ENCODE results near the gene CDKN1C.

The CDKN1C gene

GRCh38 chr11:2903672-2904011 is 18.1 kb upstream of the CDKN1C start:
- Histone ChIP-seq H3K36me3 (ENCODE audit: control insufficient read depth in 2 of 2, insufficient read depth in 2 of 2, low read length in 2 of 2) (no peaks in the 10 kb centered on the region), H3K9ac (ENCODE audit: low read length in 2 of 2) (no peak overlapping the region), H3K27me3 (ENCODE audit: control insufficient read depth in 1 of 2, insufficient read depth in 2 of 2, low read length in 2 of 2) (peaks cover 8 to 10% of the 10 kb centered on the region in 2 donors), H3K9me3 (ENCODE audit: control insufficient read depth in 2 of 2, low read length in 2 of 2) (peaks cover 0 to 7% of the 10 kb centered on the region in 2 donors), H3K4me3 (ENCODE audit: low read length in 2 of 2) (no peak overlapping the region), H3K4me1 (ENCODE audit: control insufficient read depth, insufficient read depth, low read length) (peaks cover 30% of the 10 kb centered on the region), H3K27ac (ENCODE audit: low read length) (no peak overlapping the region)

- H3K9ac ChIP-seq (ENCODE audit: low read length in 2 of 2) = no peak overlapping the region
- H3K27ac ChIP-seq (ENCODE audit: low read length) = no peak overlapping the region
- H3K4me3 ChIP-seq (ENCODE audit: low read length in 2 of 2) = peak overlapping the region; percentile 56 to 79
- peaks cover 5 to 8% of the 10 kb centered on the region in 2 donors for H3K27me3 ChIP-seq (ENCODE audit: control insufficient read depth in 1 of 2, insufficient read depth in 2 of 2, low read length in 2 of 2)
- H3K9me3 ChIP-seq (ENCODE audit: control insufficient read depth in 2 of 2, low read length in 2 of 2) = peaks cover 0 to 7% of the 10 kb centered on the region in 2 donors
- H3K36me3 ChIP-seq (ENCODE audit: control insufficient read depth in 2 of 2, insufficient read depth in 2 of 2, low read length in 2 of 2) = no peaks in the 10 kb centered on the region
- H3K4me1 ChIP-seq (ENCODE audit: control insufficient read depth, insufficient read depth, low read length) = peaks cover 31% of the 10 kb centered on the region
Measured at GRCh38 chr11:2902784-2903671, 17.5 kb upstream of the CDKN1C start.

- Histone ChIP-seq H3K36me3 (ENCODE audit: control insufficient read depth in 2 of 2, insufficient read depth in 2 of 2, low read length in 2 of 2) (no peaks in the 10 kb centered on the region), H3K4me1 (ENCODE audit: control insufficient read depth, insufficient read depth, low read length) (peaks cover 31% of the 10 kb centered on the region), H3K9me3 (ENCODE audit: control insufficient read depth in 2 of 2, low read length in 2 of 2) (peaks cover 0 to 4% of the 10 kb centered on the region in 2 donors), H3K4me3 (ENCODE audit: low read length in 2 of 2) (peak overlapping the region; percentile 56 to 79), H3K9ac (ENCODE audit: low read length in 2 of 2) (peak overlapping the region; percentile 50 to 64), H3K27me3 (ENCODE audit: control insufficient read depth in 1 of 2, insufficient read depth in 2 of 2, low read length in 2 of 2) (peaks cover 0 to 4% of the 10 kb centered on the region in 2 donors), H3K27ac (ENCODE audit: low read length) (no peak overlapping the region)
Measured at GRCh38 chr11:2901854-2902783, 16.5 kb upstream of the CDKN1C start.

DNA sequence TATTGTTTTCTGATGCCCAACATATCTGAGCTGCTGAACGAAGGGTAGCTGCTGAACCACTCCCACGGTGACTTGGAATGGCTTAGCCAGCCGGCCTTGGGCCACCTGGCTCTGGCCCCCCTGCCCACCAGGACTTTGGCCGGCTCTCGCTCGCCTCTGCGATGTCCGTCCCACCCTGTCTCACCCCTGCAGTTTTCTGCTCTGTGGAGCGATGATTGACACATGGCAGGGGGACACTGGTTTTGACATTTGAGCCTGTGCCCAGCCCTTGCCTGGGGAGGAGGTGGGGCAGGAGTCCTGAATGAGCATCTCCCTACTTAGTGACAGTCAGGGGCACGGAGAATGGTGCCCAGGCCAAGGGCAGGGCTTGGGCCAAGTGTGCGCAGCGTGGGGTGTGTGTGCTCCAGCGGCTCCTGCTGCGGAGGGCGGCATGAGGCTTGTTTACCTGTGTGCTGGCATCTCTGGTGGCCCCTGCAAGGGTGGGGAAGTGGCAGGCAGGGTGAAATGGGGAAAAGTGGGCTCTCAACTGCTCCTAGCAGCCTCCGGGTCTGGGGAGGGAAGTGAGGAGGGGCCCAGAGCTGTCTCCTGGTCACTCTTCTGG is 15.7 kb upstream of the CDKN1C start:
- Histone ChIP-seq H3K27me3 (ENCODE audit: control insufficient read depth in 1 of 2, insufficient read depth in 2 of 2, low read length in 2 of 2) (peaks cover 0 to 2% of the 10 kb centered on the region in 2 donors), H3K9ac (ENCODE audit: low read length in 2 of 2) (peak overlapping the region in 1 of 2 donors; percentile 64), H3K9me3 (ENCODE audit: control insufficient read depth in 2 of 2, low read length in 2 of 2) (no peaks in the 10 kb centered on the region), H3K27ac (ENCODE audit: low read length) (no peak overlapping the region), H3K4me3 (ENCODE audit: low read length in 2 of 2) (peak overlapping the region; percentile 51 to 79), H3K4me1 (ENCODE audit: control insufficient read depth, insufficient read depth, low read length) (peaks cover 31% of the 10 kb centered on the region), H3K36me3 (ENCODE audit: control insufficient read depth in 2 of 2, insufficient read depth in 2 of 2, low read length in 2 of 2) (no peaks in the 10 kb centered on the region)

GRCh38 chr11:2899080-2899783 is 13.7 kb upstream of the CDKN1C start:
- Histone ChIP-seq H3K27me3 (ENCODE audit: control insufficient read depth in 1 of 2, insufficient read depth in 2 of 2, low read length in 2 of 2) (no peaks in the 10 kb centered on the region), H3K4me1 (ENCODE audit: control insufficient read depth, insufficient read depth, low read length) (peaks cover 31% of the 10 kb centered on the region), H3K9ac (ENCODE audit: low read length in 2 of 2) (no peak overlapping the region), H3K27ac (ENCODE audit: low read length) (no peak overlapping the region), H3K4me3 (ENCODE audit: low read length in 2 of 2) (no peak overlapping the region), H3K36me3 (ENCODE audit: control insufficient read depth in 2 of 2, insufficient read depth in 2 of 2, low read length in 2 of 2) (no peaks in the 10 kb centered on the region), H3K9me3 (ENCODE audit: control insufficient read depth in 2 of 2, low read length in 2 of 2) (no peaks in the 10 kb centered on the region)

- H3K36me3 ChIP-seq (ENCODE audit: control insufficient read depth in 2 of 2, insufficient read depth in 2 of 2, low read length in 2 of 2) = no peaks in the 10 kb centered on the region
- no peak overlapping the region for H3K9ac ChIP-seq (ENCODE audit: low read length in 2 of 2)
- peaks cover 31% of the 10 kb centered on the region for H3K4me1 ChIP-seq (ENCODE audit: control insufficient read depth, insufficient read depth, low read length)
- no peaks in the 10 kb centered on the region for H3K27me3 ChIP-seq (ENCODE audit: control insufficient read depth in 1 of 2, insufficient read depth in 2 of 2, low read length in 2 of 2)
- H3K4me3 ChIP-seq (ENCODE audit: low read length in 2 of 2) = no peak overlapping the region
- no peaks in the 10 kb centered on the region for H3K9me3 ChIP-seq (ENCODE audit: control insufficient read depth in 2 of 2, low read length in 2 of 2)
- H3K27ac ChIP-seq (ENCODE audit: low read length) = no peak overlapping the region
Measured at GRCh38 chr11:2898366-2899079, 12.9 kb upstream of the CDKN1C start.

GRCh38 chr11:2897048-2897447 is 11.5 kb upstream of the CDKN1C start:
- Histone ChIP-seq H3K4me3 (ENCODE audit: low read length in 2 of 2) (no peak overlapping the region), H3K9me3 (ENCODE audit: control insufficient read depth in 2 of 2, low read length in 2 of 2) (no peaks in the 10 kb centered on the region), H3K4me1 (ENCODE audit: control insufficient read depth, insufficient read depth, low read length) (peaks cover 29% of the 10 kb centered on the region), H3K27me3 (ENCODE audit: control insufficient read depth in 1 of 2, insufficient read depth in 2 of 2, low read length in 2 of 2) (no peaks in the 10 kb centered on the region), H3K27ac (ENCODE audit: low read length) (no peak overlapping the region), H3K36me3 (ENCODE audit: control insufficient read depth in 2 of 2, insufficient read depth in 2 of 2, low read length in 2 of 2) (no peaks in the 10 kb centered on the region), H3K9ac (ENCODE audit: low read length in 2 of 2) (no peak overlapping the region)

- no peaks in the 10 kb centered on the region for H3K9me3 ChIP-seq (ENCODE audit: control insufficient read depth in 2 of 2, low read length in 2 of 2)
Measured at GRCh38 chr11:2896047-2896446, 10.5 kb upstream of the CDKN1C start.

GRCh38 chr11:2893935-2894334 is 8.4 kb upstream of the CDKN1C start:
- Histone ChIP-seq H3K27ac (ENCODE audit: low read length) (no peak overlapping the region), H3K36me3 (ENCODE audit: control insufficient read depth in 2 of 2, insufficient read depth in 2 of 2, low read length in 2 of 2) (no peaks in the 10 kb centered on the region), H3K27me3 (ENCODE audit: control insufficient read depth in 1 of 2, insufficient read depth in 2 of 2, low read length in 2 of 2) (no peaks in the 10 kb centered on the region), H3K9ac (ENCODE audit: low read length in 2 of 2) (no peak overlapping the region), H3K4me1 (ENCODE audit: control insufficient read depth, insufficient read depth, low read length) (peaks cover 36% of the 10 kb centered on the region), H3K4me3 (ENCODE audit: low read length in 2 of 2) (no peak overlapping the region), H3K9me3 (ENCODE audit: control insufficient read depth in 2 of 2, low read length in 2 of 2) (no peaks in the 10 kb centered on the region)

More at GRCh38 chr11:2896047-2896446, 10.5 kb upstream of the CDKN1C start:
- Histone ChIP-seq H3K9ac (ENCODE audit: low read length in 2 of 2) (no peak overlapping the region), H3K36me3 (ENCODE audit: control insufficient read depth in 2 of 2, insufficient read depth in 2 of 2, low read length in 2 of 2) (no peaks in the 10 kb centered on the region), H3K4me1 (ENCODE audit: control insufficient read depth, insufficient read depth, low read length) (peaks cover 32% of the 10 kb centered on the region), H3K4me3 (ENCODE audit: low read length in 2 of 2) (no peak overlapping the region), H3K27ac (ENCODE audit: low read length) (no peak overlapping the region), H3K27me3 (ENCODE audit: control insufficient read depth in 1 of 2, insufficient read depth in 2 of 2, low read length in 2 of 2) (no peaks in the 10 kb centered on the region)

All from stomach smooth muscle (tissue), 2 donors.